ENCODE data around the gene RFPL2. TPM values are rescaled to one million over a fixed set of nuclear protein-coding genes. Genes with fewer than 3 reads are reported as not detected.
"Not testable (repeated sequence)": the region's sequence is repeated elsewhere in the genome, so short reads cannot be mapped to it uniquely, and the experiment has no call there.

RFPL2 gene
- total RNA-seq, 5 donors from 2014 or later (not counting 1 experiment from before 2014, with no cell fraction given) = 0.16 to 1.8 (median 1.1) TPM

DNA sequence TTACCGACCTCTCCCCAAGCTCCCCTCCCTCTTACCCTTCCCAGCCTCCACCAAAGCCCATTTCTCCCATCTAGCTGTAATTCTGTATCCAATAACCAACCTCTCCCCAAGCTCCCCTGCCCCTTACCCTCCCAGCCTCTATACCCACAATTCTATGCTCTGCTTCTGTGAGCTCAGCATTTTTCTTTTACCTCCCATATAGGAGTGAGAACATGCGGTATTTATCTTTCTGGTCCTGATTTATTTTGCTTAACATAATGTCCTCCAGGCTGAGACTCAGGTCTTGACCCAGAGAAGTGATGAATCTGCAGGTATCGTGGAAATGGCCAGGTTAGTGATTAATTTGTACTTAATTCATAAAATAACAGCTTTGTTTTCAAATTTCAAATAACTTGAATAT is 9.0 kb downstream of the RFPL2 start:
- H3K4me1 ChIP-seq (ENCODE audit: control insufficient read depth in 1 of 2, extremely low read depth in 1 of 2, insufficient read depth in 2 of 2, low read length in 2 of 2); H3K36me3 Mint-ChIP-seq; H3K9me3 Mint-ChIP-seq; POLR2A ChIA-PET; H3K27ac ChIP-seq (ENCODE audit: low read length); DNase-seq; H3K27ac Mint-ChIP-seq; H3K36me3 ChIP-seq (ENCODE audit: control insufficient read depth in 2 of 2, extremely low read depth in 1 of 2, insufficient read depth in 1 of 2, low read length in 1 of 2); H3K4me3 Mint-ChIP-seq; H3K27me3 Mint-ChIP-seq; H3K4me3 ChIP-seq (ENCODE audit: control insufficient read depth in 1 of 2, extremely low read depth in 1 of 2, low read length in 1 of 2); H3K27me3 ChIP-seq (replicated peaks in 1 of 2; ENCODE audit: control insufficient read depth in 2 of 2, extremely low read depth in 1 of 2, insufficient read depth in 2 of 2, low read length in 1 of 2); ATAC-seq (replicated peaks in 1 of 4); H3K9me3 ChIP-seq: not testable (repeated sequence)
- 83% methylated on average over 1 of the region's 3 CpGs for WGBS (ENCODE audit: insufficient coverage)
- CTCF ChIA-PET = interaction anchor here in 1 of 2 donors (0.5 kb wide), 1 partner anchor 817 kb away, joined by 3 read pairs; no protein-coding TSS in a partner anchor
- peaks cover 9 to 13% (median 9%) of the 10 kb centered on the region in 3 donors for H3K4me1 Mint-ChIP-seq

DNA sequence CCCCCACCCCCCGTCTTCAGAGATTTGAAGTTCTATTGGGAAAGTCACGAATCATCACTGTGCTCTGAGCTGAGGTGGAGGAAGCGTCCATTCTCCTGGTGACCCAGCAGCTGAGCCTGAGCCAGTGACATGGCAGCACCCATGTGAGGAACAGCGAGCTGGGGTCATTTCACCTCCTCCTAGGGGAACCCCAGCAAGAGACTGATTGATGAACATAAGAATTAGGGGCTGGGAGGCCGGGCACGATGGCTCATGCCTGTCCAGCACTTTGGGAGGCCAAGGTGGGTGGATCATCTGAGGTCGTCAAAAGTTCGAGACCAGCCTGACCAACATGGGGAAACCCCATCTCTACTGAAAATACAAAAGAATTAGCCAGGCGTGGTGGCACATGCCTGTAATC is 11.5 kb downstream of the RFPL2 start:
- H3K27ac ChIP-seq (ENCODE audit: low read length); H3K4me3 ChIP-seq (ENCODE audit: control insufficient read depth in 1 of 2, extremely low read depth in 1 of 2, low read length in 1 of 2); POLR2A ChIA-PET; H3K4me1 Mint-ChIP-seq; DNase-seq; H3K4me3 Mint-ChIP-seq; H3K9me3 Mint-ChIP-seq; H3K4me1 ChIP-seq (ENCODE audit: control insufficient read depth in 1 of 2, extremely low read depth in 1 of 2, insufficient read depth in 2 of 2, low read length in 2 of 2); H3K9me3 ChIP-seq; H3K36me3 Mint-ChIP-seq; H3K27ac Mint-ChIP-seq; H3K27me3 ChIP-seq (replicated peaks in 1 of 2; ENCODE audit: control insufficient read depth in 2 of 2, extremely low read depth in 1 of 2, insufficient read depth in 2 of 2, low read length in 1 of 2); H3K36me3 ChIP-seq (ENCODE audit: control insufficient read depth in 2 of 2, extremely low read depth in 1 of 2, insufficient read depth in 1 of 2, low read length in 1 of 2); H3K27me3 Mint-ChIP-seq; ATAC-seq (replicated peaks in 1 of 4); CTCF ChIA-PET: not testable (repeated sequence)
- WGBS (ENCODE audit: insufficient coverage) = 80% methylated on average over 3 of the region's 9 CpGs

DNA sequence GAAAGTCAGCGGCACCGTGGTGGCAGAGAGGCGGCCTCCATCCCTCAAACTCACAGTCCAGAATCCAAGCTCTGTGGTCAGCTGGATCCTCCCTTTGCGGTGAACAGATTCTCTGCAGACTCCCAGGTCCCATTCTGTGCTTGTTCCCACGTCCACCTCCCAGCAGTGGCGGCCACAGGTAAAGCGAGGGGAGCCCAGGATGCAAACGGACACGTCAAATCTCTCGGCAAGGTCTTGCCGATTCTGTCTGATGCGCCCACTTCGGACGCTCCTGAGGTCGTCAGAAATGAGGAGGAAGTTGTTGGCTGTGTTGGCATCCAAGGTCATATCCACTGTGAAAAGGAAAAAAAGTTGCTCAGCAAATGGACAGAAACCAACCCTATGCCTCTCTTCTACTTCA is 13.9 kb downstream of the RFPL2 start:
- H3K27me3 Mint-ChIP-seq = peaks cover 2 to 16% of the 10 kb centered on the region in 2 donors
- H3K4me3 Mint-ChIP-seq; DNase-seq; H3K4me1 Mint-ChIP-seq; H3K9me3 ChIP-seq; H3K27ac Mint-ChIP-seq; H3K36me3 ChIP-seq (ENCODE audit: control insufficient read depth in 2 of 2, extremely low read depth in 1 of 2, insufficient read depth in 1 of 2, low read length in 1 of 2); ATAC-seq (replicated peaks in 1 of 4); H3K9me3 Mint-ChIP-seq; H3K4me1 ChIP-seq (ENCODE audit: control insufficient read depth in 1 of 2, extremely low read depth in 1 of 2, insufficient read depth in 2 of 2, low read length in 2 of 2); H3K36me3 Mint-ChIP-seq; H3K27ac ChIP-seq (ENCODE audit: low read length); H3K27me3 ChIP-seq (replicated peaks in 1 of 2; ENCODE audit: control insufficient read depth in 2 of 2, extremely low read depth in 1 of 2, insufficient read depth in 2 of 2, low read length in 1 of 2); H3K4me3 ChIP-seq (ENCODE audit: control insufficient read depth in 1 of 2, extremely low read depth in 1 of 2, low read length in 1 of 2); POLR2A ChIA-PET; CTCF ChIA-PET: not testable (repeated sequence)
- WGBS (ENCODE audit: insufficient coverage) = 64% methylated on average over 3 of the region's 15 CpGs

- H3K4me3 ChIP-seq (ENCODE audit: control insufficient read depth in 1 of 2, extremely low read depth in 1 of 2, low read length in 1 of 2) = no peak overlapping the region
- Mint-ChIP-seq H3K27me3 (peaks cover 0 to 16% of the 10 kb centered on the region in 2 donors), H3K27ac (no peak overlapping the region), H3K4me3 (no peak overlapping the region), H3K9me3 (no peaks in the 10 kb centered on the region), H3K4me1 (no peaks in the 10 kb centered on the region), H3K36me3 (no peaks in the 10 kb centered on the region)
- 76% methylated on average over 2 of the region's 3 CpGs for WGBS (ENCODE audit: insufficient coverage)
- DNase-seq = no peak
- ChIA-PET POLR2A (no interaction called here), CTCF (no interaction called here)
- no peaks in the 10 kb centered on the region for H3K9me3 ChIP-seq
- no peak overlapping the region for H3K27ac ChIP-seq (ENCODE audit: low read length)
- H3K27me3 ChIP-seq (replicated peaks in 1 of 2; ENCODE audit: control insufficient read depth in 2 of 2, extremely low read depth in 1 of 2, insufficient read depth in 2 of 2, low read length in 1 of 2) = peaks cover 0 to 10% of the 10 kb centered on the region in 2 experiments
- no peak for ATAC-seq (replicated peaks in 1 of 4)
- H3K4me1 ChIP-seq (ENCODE audit: control insufficient read depth in 1 of 2, extremely low read depth in 1 of 2, insufficient read depth in 2 of 2, low read length in 2 of 2) = no peaks in the 10 kb centered on the region
- no peaks in the 10 kb centered on the region for H3K36me3 ChIP-seq (ENCODE audit: control insufficient read depth in 2 of 2, extremely low read depth in 1 of 2, insufficient read depth in 1 of 2, low read length in 1 of 2)
Measured at GRCh38 chr22:32185821-32186220, 19.1 kb downstream of the RFPL2 start.

DNA sequence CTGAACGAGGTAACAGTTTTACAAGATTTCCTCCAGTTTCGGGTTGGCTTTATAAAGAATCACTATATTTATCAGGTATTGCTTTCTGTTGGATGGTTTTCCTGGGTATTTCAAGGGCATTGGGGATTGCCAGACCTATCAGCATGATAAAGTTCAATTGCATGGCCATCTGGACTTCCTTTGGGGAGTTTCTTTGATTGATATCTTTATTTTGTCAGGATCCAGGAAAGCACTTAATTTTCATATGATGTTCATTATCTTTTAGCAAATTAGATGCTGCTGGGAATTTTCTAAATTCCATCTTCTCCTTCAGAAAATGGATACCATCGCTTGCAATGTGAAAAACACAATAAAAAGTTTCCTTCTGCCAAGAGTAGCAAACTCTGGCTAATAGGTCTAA is 21.2 kb downstream of the RFPL2 start:
- Histone ChIP-seq H3K4me1 (ENCODE audit: control insufficient read depth in 1 of 2, extremely low read depth in 1 of 2, insufficient read depth in 2 of 2, low read length in 2 of 2) (no peaks in the 10 kb centered on the region), H3K27ac (ENCODE audit: low read length) (no peak overlapping the region), H3K27me3 (replicated peaks in 1 of 2; ENCODE audit: control insufficient read depth in 2 of 2, extremely low read depth in 1 of 2, insufficient read depth in 2 of 2, low read length in 1 of 2) (peaks cover 0 to 16% of the 10 kb centered on the region in 2 experiments), H3K36me3 (ENCODE audit: control insufficient read depth in 2 of 2, extremely low read depth in 1 of 2, insufficient read depth in 1 of 2, low read length in 1 of 2) (no peaks in the 10 kb centered on the region), H3K9me3 (no peaks in the 10 kb centered on the region), H3K4me3 (ENCODE audit: control insufficient read depth in 1 of 2, extremely low read depth in 1 of 2, low read length in 1 of 2) (no peak overlapping the region)
- CTCF ChIA-PET = no interaction called here
- Mint-ChIP-seq H3K36me3 (no peaks in the 10 kb centered on the region), H3K9me3 (no peaks in the 10 kb centered on the region), H3K27me3 (peaks cover 9 to 19% of the 10 kb centered on the region in 2 donors), H3K4me1 (no peaks in the 10 kb centered on the region), H3K27ac (no peak overlapping the region), H3K4me3 (no peak overlapping the region)
- POLR2A ChIA-PET = no interaction called here
- WGBS (ENCODE audit: insufficient coverage) = no CpG with 5 or more reads among the region's 3 CpGs
- ATAC-seq (replicated peaks in 1 of 4) (no peak), DNase-seq (no peak)

GRCh38 chr22:32181043-32181442 is 23.8 kb downstream of the RFPL2 start:
- H3K9me3 Mint-ChIP-seq = no peaks in the 10 kb centered on the region
- no peaks in the 10 kb centered on the region for H3K36me3 Mint-ChIP-seq
- 70% methylated on average over 5 of the region's 6 CpGs for WGBS (ENCODE audit: insufficient coverage)
- no peak for DNase-seq
- Histone ChIP-seq H3K36me3 (ENCODE audit: control insufficient read depth in 2 of 2, extremely low read depth in 1 of 2, insufficient read depth in 1 of 2, low read length in 1 of 2) (no peaks in the 10 kb centered on the region), H3K27me3 (replicated peaks in 1 of 2; ENCODE audit: control insufficient read depth in 2 of 2, extremely low read depth in 1 of 2, insufficient read depth in 2 of 2, low read length in 1 of 2) (peaks cover 0 to 29% of the 10 kb centered on the region in 2 experiments), H3K4me1 (ENCODE audit: control insufficient read depth in 1 of 2, extremely low read depth in 1 of 2, insufficient read depth in 2 of 2, low read length in 2 of 2) (peaks cover 0 to 5% of the 10 kb centered on the region in 2 experiments), H3K27ac (ENCODE audit: low read length) (no peak overlapping the region), H3K4me3 (ENCODE audit: control insufficient read depth in 1 of 2, extremely low read depth in 1 of 2, low read length in 1 of 2) (no peak overlapping the region), H3K9me3 (no peaks in the 10 kb centered on the region)
- no peak for ATAC-seq (replicated peaks in 1 of 4)
- no peak overlapping the region for H3K27ac Mint-ChIP-seq
- peaks cover 19 to 32% of the 10 kb centered on the region in 2 donors for H3K27me3 Mint-ChIP-seq
- peaks cover 0 to 2% (median 0%) of the 10 kb centered on the region in 3 donors for H3K4me1 Mint-ChIP-seq
- CTCF ChIA-PET = no interaction called here
- no peak overlapping the region for H3K4me3 Mint-ChIP-seq
- POLR2A ChIA-PET = no interaction called here

- H3K36me3 Mint-ChIP-seq = no peaks in the 10 kb centered on the region
- WGBS (ENCODE audit: insufficient coverage) = 100% methylated on average over 4 of the region's 8 CpGs
- Histone ChIP-seq H3K9me3 (no peaks in the 10 kb centered on the region), H3K36me3 (ENCODE audit: control insufficient read depth in 2 of 2, extremely low read depth in 1 of 2, insufficient read depth in 1 of 2, low read length in 1 of 2) (no peaks in the 10 kb centered on the region), H3K27ac (ENCODE audit: low read length) (no peak overlapping the region), H3K4me1 (ENCODE audit: control insufficient read depth in 1 of 2, extremely low read depth in 1 of 2, insufficient read depth in 2 of 2, low read length in 2 of 2) (peaks cover 0 to 6% of the 10 kb centered on the region in 2 experiments), H3K27me3 (replicated peaks in 1 of 2; ENCODE audit: control insufficient read depth in 2 of 2, extremely low read depth in 1 of 2, insufficient read depth in 2 of 2, low read length in 1 of 2) (peaks cover 2 to 39% of the 10 kb centered on the region in 2 experiments), H3K4me3 (ENCODE audit: control insufficient read depth in 1 of 2, extremely low read depth in 1 of 2, low read length in 1 of 2) (no peak overlapping the region)
- peaks cover 30 to 47% of the 10 kb centered on the region in 2 donors for H3K27me3 Mint-ChIP-seq
- CTCF ChIA-PET = no interaction called here
- no peaks in the 10 kb centered on the region for H3K9me3 Mint-ChIP-seq
- no peak overlapping the region for H3K27ac Mint-ChIP-seq
- no peak overlapping the region for H3K4me3 Mint-ChIP-seq
- POLR2A ChIA-PET = no interaction called here
- H3K4me1 Mint-ChIP-seq = peaks cover 0 to 3% (median 2%) of the 10 kb centered on the region in 3 donors
- DNase-seq (no peak), ATAC-seq (replicated peaks in 1 of 4) (no peak)
Measured at GRCh38 chr22:32177221-32177765, 27.6 kb downstream of the RFPL2 start.
